Esophagus muscularis mucosa (tissue), 4 donors: ENCODE measurements around the gene TAGLN. TPM values are rescaled to one million over a fixed set of nuclear protein-coding genes. Genes with fewer than 3 reads are reported as not detected.
A peak's percentile ranks its signal among the peaks of the same experiment; 100 is the strongest.

Source experiments
- DNase-seq: peaks from one replicate; pipeline ENCODE4 v3.0.0-alpha.2; 2017; ENCODE audit errors: extremely low spot score
- H3K27ac ChIP-seq, 4 donors: fragments of 200-600 bp; sonication (generic); replicated peaks in 1 of 4; 1 replicate in 3 of 4; 2 replicates in 1 of 4; pipeline ENCODE4 v1.5.1; 2016 to 2019; ENCODE audit warnings: mild to moderate bottlenecking in 1 of 4
- H3K27me3 ChIP-seq, 4 donors: fragments of 200-600 bp; sonication (generic); one replicate each; pipeline versions ENCODE4 v1.5.1 to v1.6.0; 2016 to 2019
- H3K36me3 ChIP-seq, 4 donors: fragments of 200-600 bp; sonication (generic); one replicate each; pipeline ENCODE4 v1.5.1; 2016 to 2019
- H3K4me1 ChIP-seq, 4 donors: fragments of 200-600 bp; sonication (generic); one replicate each; pipeline ENCODE4 v1.5.1; 2016 to 2019
- H3K4me3 ChIP-seq, 4 donors: fragments of 200-600 bp; sonication (generic); 1 replicate in 2 of 4; 2 replicates in 2 of 4; pipeline ENCODE4 v1.5.1; 2016 to 2019; ENCODE audit warnings: mild to moderate bottlenecking in 4 of 4, moderate library complexity in 1 of 4
- H3K9me3 ChIP-seq, 4 donors: fragments of 200-600 bp; sonication (generic); 1 replicate in 3 of 4; 2 replicates in 1 of 4; pipeline ENCODE4 v1.5.1; 2016 to 2019
- EP300 ChIP-seq: sonication (generic); formaldehyde crosslinking; IDR thresholded peaks from one replicate; pipeline ENCODE4 v1.6.1; 2017; ENCODE audit warnings: antibody characterized with exemption
- POLR2A ChIP-seq: fragments of 450-650 bp; IDR thresholded peaks from one replicate; pipeline ENCODE4 v1.6.1; 2017; ENCODE audit warnings: antibody characterized with exemption, moderate library complexity, mild to moderate bottlenecking, low read depth
- POLR2AphosphoS5 ChIP-seq, 2 donors: sonication (generic); formaldehyde crosslinking; IDR thresholded peaks; one replicate each; pipeline ENCODE4 v1.6.1; 2017; ENCODE audit warnings: antibody characterized with exemption in 2 of 2
- WGBS: methylation state at CpG from one replicate; pipeline ENCODE4 v1.1.5; 2018; 5-methylcytosine and 5-hydroxymethylcytosine counted together
- intact Hi-C: fragments of 100-400 bp; cut with DNase I; formaldehyde crosslinking; loops from one replicate; pipeline ENCODE4 v1.15.1; 2023
- total RNA-seq, 4 donors: library from RNA; depleted of rRNA; stranded (reverse); fragments of >200 nt; gene quantifications; one replicate each; pipeline versions ENCODE4 v1.1.0 to v1.2.1, GENCODE V29; 2016
- TF ChIP-seq, protein P1 (sequence below), 3 experiments: fragments of 200-600 bp in 2 of 3; fragments of 450-650 bp in 1 of 3; sonication (generic) in 2 of 3; IDR thresholded peaks; one replicate each; pipeline ENCODE4 v1.5.1; 2017 to 2019; ENCODE audit warnings: antibody characterized with exemption in 3 of 3, mild to moderate bottlenecking in 2 of 3, moderate library complexity in 1 of 3

The TAGLN gene
- total RNA-seq, 4 donors from 2014 or later = 12,513 to 19,293 (median 14,679) TPM

DNA sequence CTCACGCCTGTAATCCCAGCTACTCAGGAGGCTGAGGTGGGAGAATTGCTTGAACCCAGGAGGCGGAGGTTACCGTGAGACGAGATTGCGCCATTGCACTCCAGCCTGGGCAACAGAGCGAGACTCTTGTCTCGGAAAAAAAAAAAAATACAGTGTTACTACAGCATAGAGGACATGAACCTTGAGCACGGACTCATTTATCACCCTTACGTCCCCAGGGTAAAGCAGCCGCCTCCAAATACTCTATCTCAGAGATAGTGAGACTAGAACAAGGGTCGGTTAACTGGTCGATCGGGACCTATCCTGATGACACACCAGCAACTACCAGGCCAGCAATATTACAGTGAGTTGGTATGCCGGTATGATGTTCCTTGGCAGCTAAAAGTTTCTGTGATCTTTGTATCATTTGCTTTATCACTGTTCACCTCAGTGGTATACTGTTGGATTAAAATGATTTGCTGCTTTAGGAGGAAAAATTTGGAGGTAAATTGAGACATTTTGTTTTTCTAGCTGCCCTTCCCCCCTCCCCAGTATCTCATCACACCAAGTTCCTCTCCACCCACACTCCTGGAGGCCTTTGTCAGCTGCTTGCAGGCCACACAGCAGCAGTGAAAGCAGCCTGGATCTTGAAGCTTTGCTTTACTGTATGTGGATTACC is 27.6 kb upstream of the TAGLN start:
- DNase-seq = no peak
- Histone ChIP-seq H3K27me3 (no peaks in the 10 kb centered on the region), H3K4me3 (no peak overlapping the region), H3K9me3 (no peaks in the 10 kb centered on the region), H3K27ac (peak overlapping the region in 2 of 4 donors; percentile 13 to 35), H3K4me1 (peaks cover 21 to 51% (median 24%) of the 10 kb centered on the region in 4 donors), H3K36me3 (peaks cover 17 to 50% (median 36%) of the 10 kb centered on the region in 4 donors)
- intact Hi-C loops = no loop called here
- TF ChIP-seq EP300 (no peak), POLR2AphosphoS5 (IDR thresholded peaks at IDR 0.05) (no peak), POLR2A (no peak)
- TF ChIP-seq, protein P1, sequence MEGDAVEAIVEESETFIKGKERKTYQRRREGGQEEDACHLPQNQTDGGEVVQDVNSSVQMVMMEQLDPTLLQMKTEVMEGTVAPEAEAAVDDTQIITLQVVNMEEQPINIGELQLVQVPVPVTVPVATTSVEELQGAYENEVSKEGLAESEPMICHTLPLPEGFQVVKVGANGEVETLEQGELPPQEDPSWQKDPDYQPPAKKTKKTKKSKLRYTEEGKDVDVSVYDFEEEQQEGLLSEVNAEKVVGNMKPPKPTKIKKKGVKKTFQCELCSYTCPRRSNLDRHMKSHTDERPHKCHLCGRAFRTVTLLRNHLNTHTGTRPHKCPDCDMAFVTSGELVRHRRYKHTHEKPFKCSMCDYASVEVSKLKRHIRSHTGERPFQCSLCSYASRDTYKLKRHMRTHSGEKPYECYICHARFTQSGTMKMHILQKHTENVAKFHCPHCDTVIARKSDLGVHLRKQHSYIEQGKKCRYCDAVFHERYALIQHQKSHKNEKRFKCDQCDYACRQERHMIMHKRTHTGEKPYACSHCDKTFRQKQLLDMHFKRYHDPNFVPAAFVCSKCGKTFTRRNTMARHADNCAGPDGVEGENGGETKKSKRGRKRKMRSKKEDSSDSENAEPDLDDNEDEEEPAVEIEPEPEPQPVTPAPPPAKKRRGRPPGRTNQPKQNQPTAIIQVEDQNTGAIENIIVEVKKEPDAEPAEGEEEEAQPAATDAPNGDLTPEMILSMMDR (IDR thresholded peaks at IDR 0.05) = no peak
- whole genome bisulfite sequencing = 85% methylated on average over 14 of the region's 14 CpGs

DNA sequence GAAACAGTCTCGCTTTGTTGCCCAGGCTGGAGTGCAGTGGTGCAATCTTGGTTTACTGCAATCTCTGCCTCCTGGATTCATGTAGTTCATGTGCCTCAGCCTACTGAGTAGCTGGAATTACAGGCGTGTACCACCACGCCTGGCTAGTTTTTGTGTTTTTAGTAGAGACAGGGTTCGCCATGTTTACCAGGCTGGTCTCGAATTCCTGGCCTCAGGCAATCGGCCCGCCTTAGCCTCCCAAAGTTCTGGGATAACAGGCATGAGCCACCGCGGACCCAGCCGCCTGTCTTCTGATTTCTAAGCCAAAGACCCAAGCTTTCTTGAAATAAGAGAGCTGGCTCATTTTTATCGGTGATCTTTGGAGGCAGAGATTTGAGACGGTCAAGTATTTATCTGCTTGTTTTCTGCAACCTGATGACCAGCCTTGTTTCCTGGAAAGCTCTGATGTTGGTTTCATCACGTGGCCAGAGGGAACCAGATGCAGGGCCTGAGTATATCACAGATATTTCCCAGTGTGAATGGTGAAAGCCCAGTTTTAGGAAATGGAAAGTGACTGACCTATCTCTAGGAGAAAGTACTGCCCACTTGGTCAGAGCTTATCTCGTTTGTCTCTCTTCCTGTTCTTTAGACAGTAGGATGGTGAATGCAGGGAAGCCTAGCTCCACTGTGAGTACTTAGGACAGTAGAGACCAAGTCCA is 26.3 kb upstream of the TAGLN start:
- 85% methylated on average over 14 of the region's 14 CpGs for WGBS
- Histone ChIP-seq H3K4me1 (peaks cover 17 to 48% (median 25%) of the 10 kb centered on the region in 4 donors), H3K36me3 (peaks cover 10 to 37% (median 24%) of the 10 kb centered on the region in 4 donors), H3K4me3 (no peak overlapping the region), H3K27ac (peak overlapping the region in 3 of 4 donors; percentile 7 to 57 (median 17)), H3K27me3 (no peaks in the 10 kb centered on the region), H3K9me3 (no peaks in the 10 kb centered on the region)
- no peak for DNase-seq
- intact Hi-C loops = no loop called here
- TF ChIP-seq POLR2A (no peak), EP300 (no peak), POLR2AphosphoS5 (IDR thresholded peaks at IDR 0.05) (no peak)
- TF ChIP-seq, protein P1 (IDR thresholded peaks at IDR 0.05) = no peak

- Histone ChIP-seq H3K27me3 (no peaks in the 10 kb centered on the region), H3K9me3 (no peaks in the 10 kb centered on the region), H3K36me3 (peaks cover 0 to 15% (median 6%) of the 10 kb centered on the region in 4 donors), H3K27ac (peak overlapping the region in 3 of 4 donors; percentile 9 to 48 (median 16)), H3K4me1 (peaks cover 27 to 63% (median 38%) of the 10 kb centered on the region in 4 donors), H3K4me3 (no peak overlapping the region)
- intact Hi-C loops = no loop called here
- DNase-seq = peak; percentile 53
- TF ChIP-seq POLR2AphosphoS5 (IDR thresholded peaks at IDR 0.05) (no peak), EP300 (no peak), POLR2A (no peak)
- TF ChIP-seq, protein P1 (IDR thresholded peaks at IDR 0.05) = no peak
- 77% methylated on average over 7 of the region's 7 CpGs for WGBS
Observed at GRCh38 chr11:117175104-117175503, 24.1 kb upstream of the TAGLN start.

GRCh38 chr11:117175781-117176180 is 23.4 kb upstream of the TAGLN start:
- 79% methylated on average over 5 of the region's 5 CpGs for WGBS
- Histone ChIP-seq H3K4me1 (peaks cover 31 to 63% (median 44%) of the 10 kb centered on the region in 4 donors), H3K4me3 (no peak overlapping the region), H3K27ac (peak overlapping the region in 3 of 4 donors; percentile 9 to 54 (median 16)), H3K36me3 (peaks cover 0 to 10% (median 4%) of the 10 kb centered on the region in 4 donors), H3K9me3 (no peaks in the 10 kb centered on the region), H3K27me3 (no peaks in the 10 kb centered on the region)
- no peak for TF ChIP-seq POLR2AphosphoS5 (IDR thresholded peaks at IDR 0.05)
- no peak for TF ChIP-seq POLR2A
- no peak for TF ChIP-seq EP300
- TF ChIP-seq, protein P1 (IDR thresholded peaks at IDR 0.05) = no peak
- intact Hi-C loops = no loop called here
- DNase-seq = no peak
